ENCODE data around the gene C3orf22.

- TF ChIP-seq, protein P1, sequence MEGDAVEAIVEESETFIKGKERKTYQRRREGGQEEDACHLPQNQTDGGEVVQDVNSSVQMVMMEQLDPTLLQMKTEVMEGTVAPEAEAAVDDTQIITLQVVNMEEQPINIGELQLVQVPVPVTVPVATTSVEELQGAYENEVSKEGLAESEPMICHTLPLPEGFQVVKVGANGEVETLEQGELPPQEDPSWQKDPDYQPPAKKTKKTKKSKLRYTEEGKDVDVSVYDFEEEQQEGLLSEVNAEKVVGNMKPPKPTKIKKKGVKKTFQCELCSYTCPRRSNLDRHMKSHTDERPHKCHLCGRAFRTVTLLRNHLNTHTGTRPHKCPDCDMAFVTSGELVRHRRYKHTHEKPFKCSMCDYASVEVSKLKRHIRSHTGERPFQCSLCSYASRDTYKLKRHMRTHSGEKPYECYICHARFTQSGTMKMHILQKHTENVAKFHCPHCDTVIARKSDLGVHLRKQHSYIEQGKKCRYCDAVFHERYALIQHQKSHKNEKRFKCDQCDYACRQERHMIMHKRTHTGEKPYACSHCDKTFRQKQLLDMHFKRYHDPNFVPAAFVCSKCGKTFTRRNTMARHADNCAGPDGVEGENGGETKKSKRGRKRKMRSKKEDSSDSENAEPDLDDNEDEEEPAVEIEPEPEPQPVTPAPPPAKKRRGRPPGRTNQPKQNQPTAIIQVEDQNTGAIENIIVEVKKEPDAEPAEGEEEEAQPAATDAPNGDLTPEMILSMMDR (IDR thresholded peaks at IDR 0.05): no peak
- TF ChIP-seq POLR2AphosphoS5 (IDR thresholded peaks at IDR 0.05): no peak
Measured at GRCh38 chr3:126530171-126531050, 28.3 kb downstream of the C3orf22 start.

All from breast epithelium (tissue), 3 donors.